Bronchial epithelial cell (primary cell): Measurements from ENCODE around the gene LCN10. TPM values are rescaled to one million over a fixed set of nuclear protein-coding genes. Genes with fewer than 3 reads are reported as not detected.

ENCODE experiments used
- DNase-seq: peaks from one replicate; pipeline ENCODE4 v3.0.0-alpha.2; 2010; ENCODE audit warnings: low read depth
- FAIRE-seq: peaks from 2 replicates; lab custom pipeline; 2011; peaks lifted over from hg19 to GRCh38; lab: Jason Lieb, UNC
- H3K27me3 ChIP-seq: 2 replicates; pipeline ENCODE4 v1.5.1; 2011; ENCODE audit warnings: low read length; ENCODE audit not compliant: control insufficient read depth, insufficient read depth
- H3K36me3 ChIP-seq: 2 replicates; pipeline ENCODE4 v1.5.1; 2011; ENCODE audit warnings: low read length; ENCODE audit not compliant: control insufficient read depth, insufficient read depth
- H3K4me3 ChIP-seq: 2 replicates; pipeline ENCODE4 v1.5.1; 2011; ENCODE audit warnings: mild to moderate bottlenecking, low read depth, low read length, control low read depth
- total RNA-seq: library from RNA; depleted of rRNA; stranded (reverse); fragments of >200 nt; gene quantifications from 2 replicates; pipeline ENCODE4 v1.2.1, GENCODE V29; 2014
- TF ChIP-seq, protein P1 (sequence below): IDR thresholded peaks from 2 replicates; pipeline ENCODE4 v1.5.1; 2011; ENCODE audit warnings: mild to moderate bottlenecking, moderate library complexity, low read length, control low read depth, inconsistent platforms; ENCODE audit not compliant: insufficient read depth, severe bottlenecking

LCN10 gene
- total RNA-seq, 1 donor from 2014 or later, result not detected

- peaks cover 26% of the 10 kb centered on the region for H3K27me3 ChIP-seq
- TF ChIP-seq, protein P1, sequence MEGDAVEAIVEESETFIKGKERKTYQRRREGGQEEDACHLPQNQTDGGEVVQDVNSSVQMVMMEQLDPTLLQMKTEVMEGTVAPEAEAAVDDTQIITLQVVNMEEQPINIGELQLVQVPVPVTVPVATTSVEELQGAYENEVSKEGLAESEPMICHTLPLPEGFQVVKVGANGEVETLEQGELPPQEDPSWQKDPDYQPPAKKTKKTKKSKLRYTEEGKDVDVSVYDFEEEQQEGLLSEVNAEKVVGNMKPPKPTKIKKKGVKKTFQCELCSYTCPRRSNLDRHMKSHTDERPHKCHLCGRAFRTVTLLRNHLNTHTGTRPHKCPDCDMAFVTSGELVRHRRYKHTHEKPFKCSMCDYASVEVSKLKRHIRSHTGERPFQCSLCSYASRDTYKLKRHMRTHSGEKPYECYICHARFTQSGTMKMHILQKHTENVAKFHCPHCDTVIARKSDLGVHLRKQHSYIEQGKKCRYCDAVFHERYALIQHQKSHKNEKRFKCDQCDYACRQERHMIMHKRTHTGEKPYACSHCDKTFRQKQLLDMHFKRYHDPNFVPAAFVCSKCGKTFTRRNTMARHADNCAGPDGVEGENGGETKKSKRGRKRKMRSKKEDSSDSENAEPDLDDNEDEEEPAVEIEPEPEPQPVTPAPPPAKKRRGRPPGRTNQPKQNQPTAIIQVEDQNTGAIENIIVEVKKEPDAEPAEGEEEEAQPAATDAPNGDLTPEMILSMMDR, result no peak
- H3K4me3 ChIP-seq, result no peak overlapping the region
These were observed 2.0 kb upstream of the LCN10 start for GRCh38 chr9:136744773-136745172.

GRCh38 chr9:136743639-136744211 is 985 bp upstream of the LCN10 start:
- Histone ChIP-seq H3K36me3 (no peaks in the 10 kb centered on the region), H3K4me3 (no peak overlapping the region), H3K27me3 (peaks cover 28% of the 10 kb centered on the region)
- FAIRE-seq, result no peak
- no peak for DNase-seq
- TF ChIP-seq, protein P1, result no peak

More at GRCh38 chr9:136744773-136745172, 2.0 kb upstream of the LCN10 start:
- H3K36me3 ChIP-seq, result no peaks in the 10 kb centered on the region
- no peak for DNase-seq
- no peak for FAIRE-seq

DNA sequence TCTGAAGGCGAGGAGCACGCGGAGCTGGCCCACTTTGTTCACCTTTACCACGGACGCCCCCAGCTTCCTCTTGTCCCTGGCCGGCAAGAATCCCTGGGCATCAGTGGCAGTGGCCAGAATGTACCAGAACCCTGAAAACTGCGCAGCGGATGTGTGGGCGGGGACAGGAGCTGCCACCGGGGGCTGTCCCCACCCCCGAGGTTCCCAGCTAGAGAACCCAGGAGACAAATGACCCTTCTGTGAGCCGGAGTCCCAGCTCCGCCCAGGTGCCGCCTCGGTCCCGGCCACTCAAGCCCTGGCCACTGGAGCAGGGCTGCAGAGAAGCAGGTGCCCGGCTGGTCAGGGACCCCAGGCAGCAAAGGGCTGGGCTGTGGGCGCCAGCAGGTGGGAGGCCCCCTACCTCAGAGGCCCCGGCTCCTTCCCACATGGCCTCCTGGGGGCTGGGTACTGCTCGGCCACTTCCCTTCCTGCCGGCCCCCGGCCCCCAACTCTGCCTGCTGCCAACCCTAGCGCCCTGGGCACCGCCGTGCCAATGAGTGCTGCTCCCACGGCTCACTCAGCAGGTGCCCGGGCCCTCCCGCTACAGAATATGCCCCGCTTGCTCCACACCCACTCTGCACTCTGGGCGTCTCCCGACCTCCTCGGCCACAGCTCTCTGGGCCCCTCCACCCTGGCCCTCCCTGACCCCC is 713 bp downstream of the LCN10 start:
- Histone ChIP-seq H3K4me3 (no peak overlapping the region), H3K27me3 (peaks cover 28% of the 10 kb centered on the region)
- FAIRE-seq, result no peak

GRCh38 chr9:136740971-136741882 is 1.5 kb downstream of the LCN10 start:
- Histone ChIP-seq H3K4me3 (no peak overlapping the region), H3K36me3 (no peaks in the 10 kb centered on the region), H3K27me3 (peaks cover 28% of the 10 kb centered on the region)
- DNase-seq (no peak), FAIRE-seq (no peak)
- TF ChIP-seq, protein P1, result no peak

More for the DNA sequence above, 713 bp downstream of the LCN10 start:
- TF ChIP-seq, protein P1, result no peak
- no peak for DNase-seq
- no peaks in the 10 kb centered on the region for H3K36me3 ChIP-seq

DNA sequence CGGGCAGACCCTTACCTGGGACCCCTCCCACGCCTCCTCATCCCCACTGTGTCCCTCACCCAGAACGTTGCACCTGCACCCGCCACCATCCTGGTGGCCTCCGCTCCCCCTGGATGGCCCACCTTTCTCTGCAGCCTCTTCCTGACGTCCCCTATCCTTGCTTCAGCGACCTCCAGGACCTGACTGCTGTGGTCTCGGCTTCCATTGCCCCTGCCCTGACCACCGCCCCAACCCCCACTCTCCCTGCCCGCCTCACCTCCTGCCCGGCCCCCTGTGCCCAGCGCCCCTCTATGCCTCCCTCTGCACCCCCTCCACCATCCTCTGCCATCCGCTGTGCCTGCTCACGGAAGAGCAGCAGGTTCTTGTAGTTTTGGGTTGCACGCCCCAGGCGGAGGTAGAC is 2.2 kb downstream of the LCN10 start:
- FAIRE-seq, result no peak
- peaks cover 28% of the 10 kb centered on the region for H3K27me3 ChIP-seq
- TF ChIP-seq, protein P1, result no peak
- no peak overlapping the region for H3K4me3 ChIP-seq
- DNase-seq, result no peak
- no peaks in the 10 kb centered on the region for H3K36me3 ChIP-seq
